ENCODE measurements around the gene STPG1. TPM values are rescaled to one million over a fixed set of nuclear protein-coding genes. Genes with fewer than 3 reads are reported as not detected.
A peak's percentile ranks its signal among the peaks of the same experiment; 100 is the strongest.

Gene STPG1
- total RNA-seq, 1 experiment from 2014 or later = 12.8 TPM

DNA sequence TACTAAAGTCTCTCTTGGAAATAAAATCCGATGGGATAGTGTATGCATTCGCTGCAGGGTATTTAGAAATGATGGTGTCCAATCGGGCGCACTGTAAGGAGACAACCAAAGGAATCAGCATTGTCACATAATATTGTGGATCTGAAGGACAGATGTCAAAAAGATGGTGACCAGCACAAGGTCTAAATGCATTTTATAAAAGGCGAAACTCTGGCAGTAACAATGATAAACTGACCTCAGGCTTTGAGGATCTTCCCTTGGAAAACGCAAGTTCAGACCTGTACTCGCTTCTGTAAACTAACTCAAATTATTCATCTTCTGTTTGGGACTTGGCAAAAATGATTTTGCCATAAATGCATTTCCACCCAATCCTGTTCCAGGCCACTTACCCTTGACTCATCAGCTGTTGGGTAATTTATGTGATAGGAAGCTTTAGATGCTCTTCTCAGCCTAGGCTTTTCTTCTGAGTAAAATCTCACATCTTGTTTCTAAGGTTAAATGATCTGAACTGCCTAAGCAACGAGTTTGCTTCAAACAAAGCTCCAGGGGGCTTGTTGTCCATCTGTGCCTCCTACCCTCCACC lies 33.8 kb downstream of the STPG1 start:
- Mint-ChIP-seq H3K27me3 (ENCODE audit: low read depth) (no peaks in the 10 kb centered on the region), H3K4me3 (no peak overlapping the region), H3K9me3 (no peaks in the 10 kb centered on the region), H3K4me1 (peaks cover 17% of the 10 kb centered on the region), H3K27ac (no peak overlapping the region), H3K36me3 (peaks cover 2% of the 10 kb centered on the region; the same call in 1 of the 2 replicates)
- DNase-seq (ENCODE audit: low spot score) (no peak), ATAC-seq (no peak)
- ChIA-PET POLR2A (no interaction called here), CTCF (interaction anchor here (1.2 to 1.6 kb wide), 2 partner anchors 12 to 36 kb away, joined by 3 to 4 read pairs; partner anchors contain the start of gene NIPAL3)
- no peak for TF ChIP-seq FOXJ3 (CRISPR knock-in tag; IDR thresholded peaks at IDR 0.05; ENCODE audit: borderline replicate concordance)
- TF ChIP-seq TEAD4 (CRISPR knock-in tag; IDR thresholded peaks at IDR 0.05) = no peak
- no peak for TF ChIP-seq GTF2I (CRISPR knock-in tag; conservative IDR thresholded peaks at IDR 0.05)
- no peak for TF ChIP-seq ZNF263 (CRISPR knock-in tag; IDR thresholded peaks at IDR 0.05; ENCODE audit: low read depth)
- no peak for TF ChIP-seq ZNF416 (CRISPR knock-in tag; IDR thresholded peaks at IDR 0.05)
- no peak for TF ChIP-seq MYBL2 (CRISPR knock-in tag; IDR thresholded peaks at IDR 0.05)
- TF ChIP-seq, protein P1, sequence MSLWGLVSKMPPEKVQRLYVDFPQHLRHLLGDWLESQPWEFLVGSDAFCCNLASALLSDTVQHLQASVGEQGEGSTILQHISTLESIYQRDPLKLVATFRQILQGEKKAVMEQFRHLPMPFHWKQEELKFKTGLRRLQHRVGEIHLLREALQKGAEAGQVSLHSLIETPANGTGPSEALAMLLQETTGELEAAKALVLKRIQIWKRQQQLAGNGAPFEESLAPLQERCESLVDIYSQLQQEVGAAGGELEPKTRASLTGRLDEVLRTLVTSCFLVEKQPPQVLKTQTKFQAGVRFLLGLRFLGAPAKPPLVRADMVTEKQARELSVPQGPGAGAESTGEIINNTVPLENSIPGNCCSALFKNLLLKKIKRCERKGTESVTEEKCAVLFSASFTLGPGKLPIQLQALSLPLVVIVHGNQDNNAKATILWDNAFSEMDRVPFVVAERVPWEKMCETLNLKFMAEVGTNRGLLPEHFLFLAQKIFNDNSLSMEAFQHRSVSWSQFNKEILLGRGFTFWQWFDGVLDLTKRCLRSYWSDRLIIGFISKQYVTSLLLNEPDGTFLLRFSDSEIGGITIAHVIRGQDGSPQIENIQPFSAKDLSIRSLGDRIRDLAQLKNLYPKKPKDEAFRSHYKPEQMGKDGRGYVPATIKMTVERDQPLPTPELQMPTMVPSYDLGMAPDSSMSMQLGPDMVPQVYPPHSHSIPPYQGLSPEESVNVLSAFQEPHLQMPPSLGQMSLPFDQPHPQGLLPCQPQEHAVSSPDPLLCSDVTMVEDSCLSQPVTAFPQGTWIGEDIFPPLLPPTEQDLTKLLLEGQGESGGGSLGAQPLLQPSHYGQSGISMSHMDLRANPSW (CRISPR knock-in tag; conservative IDR thresholded peaks at IDR 0.05; ENCODE audit: low read depth) = no peak
- TF ChIP-seq, protein P2, sequence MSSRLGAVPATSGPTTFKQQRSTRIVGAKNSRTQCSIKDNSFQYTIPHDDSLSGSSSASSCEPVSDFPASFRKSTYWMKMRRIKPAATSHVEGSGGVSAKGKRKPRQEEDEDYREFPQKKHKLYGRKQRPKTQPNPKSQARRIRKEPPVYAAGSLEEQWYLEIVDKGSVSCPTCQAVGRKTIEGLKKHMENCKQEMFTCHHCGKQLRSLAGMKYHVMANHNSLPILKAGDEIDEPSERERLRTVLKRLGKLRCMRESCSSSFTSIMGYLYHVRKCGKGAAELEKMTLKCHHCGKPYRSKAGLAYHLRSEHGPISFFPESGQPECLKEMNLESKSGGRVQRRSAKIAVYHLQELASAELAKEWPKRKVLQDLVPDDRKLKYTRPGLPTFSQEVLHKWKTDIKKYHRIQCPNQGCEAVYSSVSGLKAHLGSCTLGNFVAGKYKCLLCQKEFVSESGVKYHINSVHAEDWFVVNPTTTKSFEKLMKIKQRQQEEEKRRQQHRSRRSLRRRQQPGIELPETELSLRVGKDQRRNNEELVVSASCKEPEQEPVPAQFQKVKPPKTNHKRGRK (CRISPR knock-in tag; IDR thresholded peaks at IDR 0.05; ENCODE audit: borderline replicate concordance) = no peak

DNA sequence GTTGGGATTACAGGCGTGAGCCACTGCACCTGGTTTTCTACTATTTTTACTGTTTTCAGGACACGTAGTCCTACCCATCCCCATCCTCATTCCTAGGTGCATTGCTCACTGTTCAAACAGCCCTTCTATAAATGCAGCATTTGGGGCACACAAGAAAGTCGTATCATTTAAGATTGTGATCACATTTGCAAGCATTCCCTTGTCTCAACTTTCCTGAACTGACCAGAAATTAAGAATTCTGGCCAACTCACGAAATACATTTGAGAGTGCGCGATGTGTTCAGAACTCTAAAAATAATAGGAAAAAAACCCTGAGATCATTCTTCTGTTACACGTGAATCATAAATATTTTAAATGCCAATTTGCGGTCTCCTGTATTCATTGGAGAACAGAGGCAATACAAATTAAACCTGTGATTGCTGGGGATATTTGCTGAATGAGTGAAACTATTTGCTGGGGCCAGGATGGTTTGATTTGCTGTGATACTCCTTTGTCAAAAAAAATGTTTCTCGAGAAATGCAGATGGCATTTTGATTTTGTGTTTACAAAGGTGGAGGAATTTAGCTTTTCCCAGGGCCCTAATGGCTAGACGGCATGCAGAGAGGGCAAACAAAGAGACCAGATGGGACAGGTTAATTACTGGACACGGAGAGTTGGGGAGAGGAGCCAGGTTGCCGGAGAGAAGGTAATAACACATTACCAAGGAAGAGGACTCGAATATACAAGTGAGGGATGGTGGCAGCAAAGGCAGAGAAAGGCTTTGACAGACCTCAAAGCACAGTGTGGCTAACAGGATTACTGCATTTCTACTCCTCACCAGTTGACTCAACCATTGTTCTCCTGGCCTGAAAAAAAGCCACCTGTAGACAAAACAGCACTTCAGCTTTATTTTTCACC lies 38.4 kb downstream of the STPG1 start:
- ChIA-PET CTCF (interaction anchor here (0.8 to 1.4 kb wide), 5 partner anchors 11 to 176 kb away, joined by 3 to 4 read pairs (median 3); partner anchors contain the start of gene GRHL3), POLR2A (no interaction called here)
- DNase-seq (ENCODE audit: low spot score) = peak; percentile 42
- Mint-ChIP-seq H3K27me3 (ENCODE audit: low read depth) (no peaks in the 10 kb centered on the region), H3K9me3 (no peaks in the 10 kb centered on the region), H3K27ac (peak overlapping the region; percentile 97), H3K4me3 (no peak overlapping the region), H3K4me1 (peaks cover 24% of the 10 kb centered on the region), H3K36me3 (no peaks in the 10 kb centered on the region)
- TF ChIP-seq SP1 (CRISPR knock-in tag; conservative IDR thresholded peaks at IDR 0.05) (no peak), FOXP1 (CRISPR knock-in tag; IDR thresholded peaks at IDR 0.05; ENCODE audit: borderline replicate concordance) (no peak), CBFB (CRISPR knock-in tag; IDR thresholded peaks at IDR 0.05; ENCODE audit: low read depth) (no peak), ZNF416 (CRISPR knock-in tag; IDR thresholded peaks at IDR 0.05) (no peak), NR2C2 (CRISPR knock-in tag; IDR thresholded peaks at IDR 0.05) (no peak), NFE2L1 (CRISPR knock-in tag; IDR thresholded peaks at IDR 0.05) (no peak)
- TF ChIP-seq, protein P3, sequence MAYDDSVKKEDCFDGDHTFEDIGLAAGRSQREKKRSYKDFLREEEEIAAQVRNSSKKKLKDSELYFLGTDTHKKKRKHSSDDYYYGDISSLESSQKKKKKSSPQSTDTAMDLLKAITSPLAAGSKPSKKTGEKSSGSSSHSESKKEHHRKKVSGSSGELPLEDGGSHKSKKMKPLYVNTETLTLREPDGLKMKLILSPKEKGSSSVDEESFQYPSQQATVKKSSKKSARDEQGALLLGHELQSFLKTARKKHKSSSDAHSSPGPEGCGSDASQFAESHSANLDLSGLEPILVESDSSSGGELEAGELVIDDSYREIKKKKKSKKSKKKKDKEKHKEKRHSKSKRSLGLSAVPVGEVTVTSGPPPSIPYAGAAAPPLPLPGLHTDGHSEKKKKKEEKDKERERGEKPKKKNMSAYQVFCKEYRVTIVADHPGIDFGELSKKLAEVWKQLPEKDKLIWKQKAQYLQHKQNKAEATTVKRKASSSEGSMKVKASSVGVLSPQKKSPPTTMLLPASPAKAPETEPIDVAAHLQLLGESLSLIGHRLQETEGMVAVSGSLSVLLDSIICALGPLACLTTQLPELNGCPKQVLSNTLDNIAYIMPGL (CRISPR knock-in tag; IDR thresholded peaks at IDR 0.05) = no peak
- TF ChIP-seq, protein P4, sequence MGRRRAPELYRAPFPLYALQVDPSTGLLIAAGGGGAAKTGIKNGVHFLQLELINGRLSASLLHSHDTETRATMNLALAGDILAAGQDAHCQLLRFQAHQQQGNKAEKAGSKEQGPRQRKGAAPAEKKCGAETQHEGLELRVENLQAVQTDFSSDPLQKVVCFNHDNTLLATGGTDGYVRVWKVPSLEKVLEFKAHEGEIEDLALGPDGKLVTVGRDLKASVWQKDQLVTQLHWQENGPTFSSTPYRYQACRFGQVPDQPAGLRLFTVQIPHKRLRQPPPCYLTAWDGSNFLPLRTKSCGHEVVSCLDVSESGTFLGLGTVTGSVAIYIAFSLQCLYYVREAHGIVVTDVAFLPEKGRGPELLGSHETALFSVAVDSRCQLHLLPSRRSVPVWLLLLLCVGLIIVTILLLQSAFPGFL (CRISPR knock-in tag; IDR thresholded peaks at IDR 0.05; ENCODE audit: borderline replicate concordance) = no peak
- ATAC-seq = peak; percentile 89

Data from WTC11 (cell line).